DMS79 (cell line): ENCODE results near the gene CD63.
"Not testable (repeated sequence)": the region's sequence is repeated elsewhere in the genome, so short reads cannot be mapped to it uniquely, and the experiment has no call there.

Experiments
- DNase-seq: peaks from one replicate; lab custom pipeline; 2025; lab: John Stamatoyannopoulos, UW

CD63 gene

GRCh38 chr12:55728939-55729818, at the start of gene CD63:
Gene CD63, minus strand, starts transcription at chr12:55729009. Its CDS starts 668 bp downstream, at chr12:55728341.
- DNase-seq: peak; percentile 55

- DNase-seq: no peak
These were observed 49.0 kb upstream of the CD63 start for GRCh38 chr12:55777856-55778255.

GRCh38 chr12:55771736-55772135, 42.9 kb upstream of the CD63 start:
- DNase-seq: no peak

- DNase-seq: no peak
These were observed 38.3 kb upstream of the CD63 start for GRCh38 chr12:55767156-55767555.

- DNase-seq: no peak
These were observed 37.0 kb upstream of the CD63 start for GRCh38 chr12:55765736-55766290.

- no peak for DNase-seq
These were observed 33.8 kb upstream of the CD63 start for GRCh38 chr12:55762646-55763045.

GRCh38 chr12:55760663-55761062, 31.9 kb upstream of the CD63 start:
- no peak for DNase-seq

GRCh38 chr12:55758575-55758974, 29.8 kb upstream of the CD63 start:
- not testable (repeated sequence) for DNase-seq

- no peak for DNase-seq
These were observed 28.9 kb upstream of the CD63 start for GRCh38 chr12:55757701-55758100.

GRCh38 chr12:55755246-55755645, 26.4 kb upstream of the CD63 start:
- DNase-seq: no peak

GRCh38 chr12:55748230-55748993, 19.6 kb upstream of the CD63 start:
- no peak for DNase-seq

- DNase-seq: no peak
These were observed 18.1 kb upstream of the CD63 start for GRCh38 chr12:55746913-55747231.

- no peak for DNase-seq
These were observed 17.5 kb upstream of the CD63 start for GRCh38 chr12:55746174-55746912.

GRCh38 chr12:55745361-55746173, 16.8 kb upstream of the CD63 start:
- DNase-seq: no peak

GRCh38 chr12:55744340-55745030, 15.7 kb upstream of the CD63 start:
- DNase-seq: no peak

GRCh38 chr12:55743406-55744339, 14.9 kb upstream of the CD63 start:
- no peak for DNase-seq

- peak; percentile 51 for DNase-seq
These were observed 14.1 kb upstream of the CD63 start, which contains the start of gene GDF11 for GRCh38 chr12:55742719-55743405. Gene GDF11, plus strand, starts transcription at chr12:55743122. Its CDS starts 195 bp downstream, at chr12:55743317.

- no peak for DNase-seq
These were observed 13.3 kb upstream of the CD63 start for GRCh38 chr12:55741931-55742680.
